Measurements from ENCODE around the gene TIGD1. TPM values are rescaled to one million over a fixed set of nuclear protein-coding genes. Genes with fewer than 3 reads are reported as not detected.

The TIGD1 gene
- total RNA-seq, 1 donor from 2014 or later = 8.2 TPM

- Mint-ChIP-seq H3K9me3 (ENCODE audit: unreplicated experiment) (no peaks in the 10 kb centered on the region), H3K4me3 (ENCODE audit: unreplicated experiment) (no peak overlapping the region), H3K27ac (ENCODE audit: unreplicated experiment) (peak overlapping the region; percentile 31), H3K27me3 (ENCODE audit: unreplicated experiment) (no peaks in the 10 kb centered on the region), H3K36me3 (ENCODE audit: unreplicated experiment) (peaks cover 28% of the 10 kb centered on the region), H3K4me1 (ENCODE audit: unreplicated experiment) (peaks cover 16% of the 10 kb centered on the region)
- no peak for TF ChIP-seq CTCF (IDR thresholded peaks at IDR 0.05)
- DNase-seq (ENCODE audit: extremely low spot score, unreplicated experiment) = no peak
Measured at GRCh38 chr2:232576995-232577394, 26.6 kb upstream of the TIGD1 start.

- no peak for DNase-seq (ENCODE audit: extremely low spot score, unreplicated experiment)
- H3K9me3 Mint-ChIP-seq (ENCODE audit: unreplicated experiment) = no peaks in the 10 kb centered on the region
- H3K27ac Mint-ChIP-seq (ENCODE audit: unreplicated experiment) = no peak overlapping the region
- no peak for TF ChIP-seq CTCF (IDR thresholded peaks at IDR 0.05)
- H3K36me3 Mint-ChIP-seq (ENCODE audit: unreplicated experiment) = peaks cover 22% of the 10 kb centered on the region
- H3K4me3 Mint-ChIP-seq (ENCODE audit: unreplicated experiment) = no peak overlapping the region
- peaks cover 24% of the 10 kb centered on the region for H3K4me1 Mint-ChIP-seq (ENCODE audit: unreplicated experiment)
- H3K27me3 Mint-ChIP-seq (ENCODE audit: unreplicated experiment) = no peaks in the 10 kb centered on the region
Measured at GRCh38 chr2:232575404-232575746, 25.0 kb upstream of the TIGD1 start.

- Mint-ChIP-seq H3K9me3 (ENCODE audit: unreplicated experiment) (no peaks in the 10 kb centered on the region), H3K4me3 (ENCODE audit: unreplicated experiment) (no peak overlapping the region), H3K27me3 (ENCODE audit: unreplicated experiment) (no peaks in the 10 kb centered on the region), H3K27ac (ENCODE audit: unreplicated experiment) (no peak overlapping the region), H3K36me3 (ENCODE audit: unreplicated experiment) (peaks cover 26% of the 10 kb centered on the region), H3K4me1 (ENCODE audit: unreplicated experiment) (peaks cover 24% of the 10 kb centered on the region)
- no peak for DNase-seq (ENCODE audit: extremely low spot score, unreplicated experiment)
- no peak for TF ChIP-seq CTCF (IDR thresholded peaks at IDR 0.05)
Measured at GRCh38 chr2:232574674-232575403, 24.5 kb upstream of the TIGD1 start.

GRCh38 chr2:232573771-232574435 lies 23.5 kb upstream of the TIGD1 start:
- H3K4me1 Mint-ChIP-seq (ENCODE audit: unreplicated experiment) = peaks cover 24% of the 10 kb centered on the region
- TF ChIP-seq CTCF (IDR thresholded peaks at IDR 0.05) = no peak
- peak overlapping the region; percentile 3 for H3K27ac Mint-ChIP-seq (ENCODE audit: unreplicated experiment)
- H3K4me3 Mint-ChIP-seq (ENCODE audit: unreplicated experiment) = no peak overlapping the region
- DNase-seq (ENCODE audit: extremely low spot score, unreplicated experiment) = no peak
- H3K27me3 Mint-ChIP-seq (ENCODE audit: unreplicated experiment) = no peaks in the 10 kb centered on the region
- no peaks in the 10 kb centered on the region for H3K9me3 Mint-ChIP-seq (ENCODE audit: unreplicated experiment)
- H3K36me3 Mint-ChIP-seq (ENCODE audit: unreplicated experiment) = peaks cover 34% of the 10 kb centered on the region

- H3K9me3 Mint-ChIP-seq (ENCODE audit: unreplicated experiment) = no peaks in the 10 kb centered on the region
- no peak for DNase-seq (ENCODE audit: extremely low spot score, unreplicated experiment)
Measured at GRCh38 chr2:232573042-232573441, 22.7 kb upstream of the TIGD1 start.

More at GRCh38 chr2:232573042-232573441, 22.7 kb upstream of the TIGD1 start:
- Mint-ChIP-seq H3K27ac (ENCODE audit: unreplicated experiment) (no peak overlapping the region), H3K36me3 (ENCODE audit: unreplicated experiment) (peaks cover 41% of the 10 kb centered on the region), H3K27me3 (ENCODE audit: unreplicated experiment) (no peaks in the 10 kb centered on the region), H3K4me3 (ENCODE audit: unreplicated experiment) (no peak overlapping the region), H3K4me1 (ENCODE audit: unreplicated experiment) (peaks cover 28% of the 10 kb centered on the region)
- no peak for TF ChIP-seq CTCF (IDR thresholded peaks at IDR 0.05)

All from osteocyte (in vitro differentiated cells).